Activated CD4-positive, alpha-beta T cell treated with anti-CD3 and anti-CD28 coated beads, Interleukin-10, Interleukin-2, amounts not matched to agents 100 ng/mL and 50 ng/mL, durations not matched to agents 16 hours and 8 hours (primary cell): ENCODE data around the gene MFAP3.
A peak's percentile ranks its signal among the peaks of the same experiment; 100 is the strongest.
"Not testable (repeated sequence)": the region's sequence is repeated elsewhere in the genome, so short reads cannot be mapped to it uniquely, and the experiment has no call there.

Source experiments
- DNase-seq: peaks from one replicate; pipeline ENCODE4 v3.0.0-alpha.2; 2020

MFAP3 gene

GRCh38 chr5:154055201-154055600 is 16.4 kb downstream of the MFAP3 start:
- no peak for DNase-seq

GRCh38 chr5:154058055-154059038 is 19.6 kb downstream of the MFAP3 start:
- DNase-seq = no peak

- DNase-seq = no peak
These were observed 20.3 kb downstream of the MFAP3 start for GRCh38 chr5:154059039-154059430.

- DNase-seq = no peak
These were observed 20.8 kb downstream of the MFAP3 start for GRCh38 chr5:154059583-154059982.

- DNase-seq = no peak
These were observed 21.8 kb downstream of the MFAP3 start for GRCh38 chr5:154060606-154061005.

GRCh38 chr5:154063372-154063771 is 24.6 kb downstream of the MFAP3 start:
- DNase-seq = no peak

- no peak for DNase-seq
These were observed 27.2 kb downstream of the MFAP3 start for GRCh38 chr5:154065971-154066370.

- not testable (repeated sequence) for DNase-seq
These were observed 31.1 kb downstream of the MFAP3 start for GRCh38 chr5:154069854-154070253.

- DNase-seq = no peak
These were observed 33.1 kb downstream of the MFAP3 start for GRCh38 chr5:154071799-154072413.

GRCh38 chr5:154072414-154073171 is 33.8 kb downstream of the MFAP3 start:
- peak; percentile 89 for DNase-seq

- no peak for DNase-seq
These were observed 37.6 kb downstream of the MFAP3 start for GRCh38 chr5:154076240-154076922.

- DNase-seq = no peak
These were observed 38.9 kb downstream of the MFAP3 start for GRCh38 chr5:154077696-154078095.

- no peak for DNase-seq
These were observed 39.5 kb downstream of the MFAP3 start for GRCh38 chr5:154078272-154078671.

- no peak for DNase-seq
These were observed 42.5 kb downstream of the MFAP3 start for GRCh38 chr5:154081246-154081645.

- DNase-seq = no peak
These were observed 45.4 kb downstream of the MFAP3 start for GRCh38 chr5:154084062-154084639.

GRCh38 chr5:154086146-154086545 is 47.4 kb downstream of the MFAP3 start:
- DNase-seq = no peak

- DNase-seq = no peak
These were observed 47.9 kb downstream of the MFAP3 start for GRCh38 chr5:154086641-154087040.

- DNase-seq = no peak
These were observed 48.5 kb downstream of the MFAP3 start for GRCh38 chr5:154087260-154087659.

GRCh38 chr5:154088801-154089200 is 50.0 kb downstream of the MFAP3 start:
- DNase-seq = no peak

GRCh38 chr5:154090656-154091055 is 51.9 kb downstream of the MFAP3 start:
- DNase-seq = no peak

GRCh38 chr5:154092356-154093141 is 53.8 kb downstream of the MFAP3 start:
- DNase-seq = no peak

GRCh38 chr5:154093142-154093532 is 54.4 kb downstream of the MFAP3 start:
- DNase-seq = no peak
